Lower leg skin (tissue), 3 donors: Measurements from ENCODE around the gene TAC3.

Experiments used
- POLR2A ChIP-seq, 2 donors: fragments of 450-650 bp; IDR thresholded peaks; one replicate each; pipeline ENCODE4 v1.6.1; 2016 to 2017; ENCODE audit warnings: antibody characterized with exemption in 2 of 2, mild to moderate bottlenecking in 1 of 2, moderate library complexity in 1 of 2
- TF ChIP-seq, protein P1 (sequence below), 3 donors: fragments of 450-650 bp; IDR thresholded peaks; one replicate each; pipeline ENCODE4 v1.5.1; 2016; ENCODE audit warnings: antibody characterized with exemption in 3 of 3, mild to moderate bottlenecking in 3 of 3, moderate library complexity in 2 of 3

DNA sequence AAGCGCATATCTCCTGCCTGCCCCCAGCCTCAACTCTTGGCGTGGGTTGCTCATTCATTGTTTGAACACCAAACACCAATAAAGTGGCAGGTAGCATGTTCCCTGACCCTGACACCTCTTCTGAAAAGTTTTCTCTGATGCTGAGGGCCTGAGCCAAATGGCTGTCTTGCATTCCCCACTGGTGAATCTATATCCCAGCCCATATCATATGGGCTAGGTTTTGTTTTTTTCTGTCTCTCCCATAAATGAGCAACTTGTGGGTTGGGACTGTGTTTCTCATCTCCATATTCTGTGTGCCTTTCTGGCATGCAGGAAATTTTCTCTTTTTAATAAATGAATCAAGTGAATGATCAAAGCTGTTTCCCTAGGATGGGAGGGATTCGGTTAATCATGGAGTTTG lies 28.6 kb upstream of the TAC3 start:
- TF ChIP-seq, protein P1, sequence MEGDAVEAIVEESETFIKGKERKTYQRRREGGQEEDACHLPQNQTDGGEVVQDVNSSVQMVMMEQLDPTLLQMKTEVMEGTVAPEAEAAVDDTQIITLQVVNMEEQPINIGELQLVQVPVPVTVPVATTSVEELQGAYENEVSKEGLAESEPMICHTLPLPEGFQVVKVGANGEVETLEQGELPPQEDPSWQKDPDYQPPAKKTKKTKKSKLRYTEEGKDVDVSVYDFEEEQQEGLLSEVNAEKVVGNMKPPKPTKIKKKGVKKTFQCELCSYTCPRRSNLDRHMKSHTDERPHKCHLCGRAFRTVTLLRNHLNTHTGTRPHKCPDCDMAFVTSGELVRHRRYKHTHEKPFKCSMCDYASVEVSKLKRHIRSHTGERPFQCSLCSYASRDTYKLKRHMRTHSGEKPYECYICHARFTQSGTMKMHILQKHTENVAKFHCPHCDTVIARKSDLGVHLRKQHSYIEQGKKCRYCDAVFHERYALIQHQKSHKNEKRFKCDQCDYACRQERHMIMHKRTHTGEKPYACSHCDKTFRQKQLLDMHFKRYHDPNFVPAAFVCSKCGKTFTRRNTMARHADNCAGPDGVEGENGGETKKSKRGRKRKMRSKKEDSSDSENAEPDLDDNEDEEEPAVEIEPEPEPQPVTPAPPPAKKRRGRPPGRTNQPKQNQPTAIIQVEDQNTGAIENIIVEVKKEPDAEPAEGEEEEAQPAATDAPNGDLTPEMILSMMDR (IDR thresholded peaks at IDR 0.05): no peak
- no peak for TF ChIP-seq POLR2A (IDR thresholded peaks at IDR 0.05)
